ENCODE results near the gene E2F4. TPM values are rescaled to one million over a fixed set of nuclear protein-coding genes. Genes with fewer than 3 reads are reported as not detected.

E2F4 gene
- polyA plus RNA-seq, 6 donors from 2014 or later, result 54.0 to 75.9 (median 61.7) TPM

DNA sequence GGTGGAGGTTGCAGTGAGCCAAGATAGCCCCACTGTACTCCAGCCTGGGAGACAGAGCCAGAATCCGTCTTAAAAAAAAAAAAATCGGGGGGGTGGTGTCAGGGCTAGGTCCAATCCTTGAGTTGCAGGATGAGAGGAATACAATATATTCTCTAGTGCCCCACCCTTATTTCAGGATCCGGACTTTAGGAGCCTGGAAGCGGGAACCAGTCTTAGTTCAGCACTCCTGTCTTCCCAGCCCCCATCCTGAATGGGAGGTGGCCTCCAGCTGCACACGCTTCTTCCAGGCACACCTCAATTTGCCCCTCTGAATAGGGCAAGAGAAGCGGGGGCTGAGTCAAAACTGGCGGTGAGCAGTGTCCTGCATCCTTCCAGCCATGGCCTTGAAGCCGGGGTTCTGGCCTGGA, 53.7 kb downstream of the E2F4 start:
- ATAC-seq (ENCODE audit: low read depth in 2 of 2) (no peak), DNase-seq (no peak)
- H3K27me3 Mint-ChIP-seq, result peaks cover 0 to 15% (median 15%) of the 10 kb centered on the region in 3 donors
- no peaks in the 10 kb centered on the region for H3K36me3 Mint-ChIP-seq
- H3K9me3 Mint-ChIP-seq, result no peaks in the 10 kb centered on the region
- H3K4me1 Mint-ChIP-seq, result peaks cover 45 to 51% (median 47%) of the 10 kb centered on the region in 3 donors
- H3K27ac Mint-ChIP-seq, result no peak overlapping the region
- H3K4me3 Mint-ChIP-seq, result peak overlapping the region; percentile 73 to 99 (median 90)

DNA sequence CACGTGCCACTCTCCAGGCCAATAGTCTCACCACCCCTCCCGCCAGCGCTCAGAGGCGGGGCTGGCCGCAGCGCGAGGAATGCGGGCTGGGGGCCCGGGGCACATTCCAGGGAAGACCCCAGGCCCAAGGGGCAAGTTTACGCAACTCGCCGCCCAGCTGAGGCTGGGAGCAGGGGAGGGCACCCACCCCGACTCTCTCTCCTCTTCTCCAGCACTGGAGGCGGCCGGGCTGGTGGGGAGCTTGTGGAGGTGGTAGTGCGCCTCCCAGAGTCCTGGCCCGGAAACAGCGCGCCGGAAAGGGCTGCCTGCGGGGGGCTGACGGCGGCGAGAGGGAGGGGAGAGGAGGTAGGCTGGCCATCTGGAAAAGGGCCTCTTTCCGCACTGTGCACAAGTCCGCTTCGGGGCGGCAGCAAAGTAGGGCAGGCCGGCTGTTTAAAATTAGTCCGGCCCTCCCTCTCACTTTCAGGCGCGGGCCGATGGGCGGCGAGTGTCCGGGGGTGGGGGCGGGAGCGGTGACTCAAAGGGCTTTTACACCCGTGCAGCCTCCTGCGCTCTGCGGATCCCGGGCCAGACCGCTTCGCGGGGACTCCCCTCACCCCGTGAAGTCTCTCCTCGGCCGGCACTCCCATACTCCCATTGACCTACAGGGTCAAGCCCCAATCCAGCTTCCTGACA, 54.3 kb downstream of the E2F4 start:
- ATAC-seq (ENCODE audit: low read depth in 2 of 2) (no peak), DNase-seq (peak; percentile 29)
- Mint-ChIP-seq H3K9me3 (no peaks in the 10 kb centered on the region), H3K4me1 (peaks cover 45 to 50% (median 47%) of the 10 kb centered on the region in 3 donors), H3K27ac (peak overlapping the region in 1 of 6 donors; percentile 43), H3K27me3 (peaks cover 0 to 17% (median 15%) of the 10 kb centered on the region in 3 donors), H3K36me3 (no peaks in the 10 kb centered on the region), H3K4me3 (peak overlapping the region; percentile 87 to 99 (median 96))

DNA sequence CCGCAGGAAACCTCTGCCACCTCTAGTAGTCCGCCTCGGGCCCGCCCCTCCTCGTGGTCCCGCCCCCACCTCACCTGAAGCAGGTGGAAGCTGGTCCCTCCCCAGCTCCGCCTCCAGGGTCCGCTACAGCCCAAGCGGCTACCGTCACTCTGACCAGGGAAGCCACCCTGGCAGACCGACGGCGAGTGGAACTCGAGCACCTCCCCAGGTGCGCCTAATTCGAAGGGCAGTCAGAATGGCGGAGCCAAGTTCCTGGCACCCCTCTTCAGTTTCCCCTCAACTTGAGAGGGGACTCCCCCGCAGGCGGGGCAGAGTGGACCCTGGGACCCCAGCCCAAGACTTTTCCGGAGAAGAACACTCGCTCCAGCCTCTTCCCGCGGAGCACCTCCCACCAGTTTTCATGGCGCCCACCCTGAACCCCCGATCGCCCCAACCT, 54.8 kb downstream of the E2F4 start:
- Mint-ChIP-seq H3K4me3 (peak overlapping the region; percentile 87 to 99 (median 96)), H3K4me1 (peaks cover 44 to 47% (median 45%) of the 10 kb centered on the region in 3 donors), H3K9me3 (no peaks in the 10 kb centered on the region), H3K27me3 (peaks cover 0 to 20% (median 19%) of the 10 kb centered on the region in 3 donors), H3K27ac (peak overlapping the region in 3 of 6 donors; percentile 43 to 61 (median 54)), H3K36me3 (no peaks in the 10 kb centered on the region)
- DNase-seq, result no peak
- peak in 1 of 2 donors; percentile 1 for ATAC-seq (ENCODE audit: low read depth in 2 of 2)

DNA sequence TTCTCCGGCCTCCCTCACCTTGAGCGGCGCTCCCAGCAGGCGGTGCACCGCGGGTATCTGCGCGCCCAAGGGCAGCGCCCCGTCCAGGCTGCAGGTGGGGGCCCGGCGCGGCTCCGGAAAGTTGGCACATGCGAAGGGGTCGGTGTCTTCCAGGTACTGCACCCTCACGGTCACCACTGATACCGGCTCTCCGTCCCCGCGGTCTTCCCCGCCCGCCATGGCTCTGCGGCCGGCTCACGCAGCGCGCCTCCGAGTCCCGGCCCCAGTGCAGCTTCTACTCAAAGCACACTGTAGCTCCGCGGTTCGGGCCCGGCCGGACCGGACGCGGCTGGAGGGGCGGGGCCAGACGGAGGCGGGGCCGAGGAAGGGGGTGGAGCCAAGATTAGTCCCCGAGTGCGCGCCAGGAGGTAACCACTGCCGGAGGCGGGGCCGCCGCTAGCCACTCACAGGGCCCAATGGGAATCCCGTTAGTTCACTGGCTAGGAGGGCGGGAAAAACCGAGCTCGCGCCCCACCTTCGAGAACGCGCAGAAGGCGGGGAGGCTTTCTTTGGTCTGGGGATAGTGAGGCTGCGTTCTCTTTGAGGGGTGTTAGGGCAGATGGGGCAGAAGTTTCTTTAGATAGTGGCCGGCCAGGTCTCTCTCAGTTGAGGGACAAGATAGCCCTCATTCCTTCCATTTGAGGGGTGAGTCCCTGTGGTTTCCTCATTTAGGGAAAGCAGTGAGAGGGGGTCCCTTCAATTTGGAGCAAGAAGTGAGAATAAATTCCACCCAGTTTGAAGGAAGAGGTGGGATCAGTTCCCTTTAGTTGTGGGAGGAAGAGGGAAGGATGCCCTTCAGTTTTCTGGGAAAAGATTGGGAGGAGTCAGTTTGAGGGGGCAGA, 55.5 kb downstream of the E2F4 start, which contains the start of gene FHOD1:
FHOD1 (minus strand) TSS at position 290 of the 881 bp plus-strand sequence; CDS start at position 219, 71 bp downstream.
- DNase-seq (peak; percentile 98), ATAC-seq (ENCODE audit: low read depth in 2 of 2) (peak; percentile 74 to 78)
- Mint-ChIP-seq H3K36me3 (no peaks in the 10 kb centered on the region), H3K4me1 (peaks cover 44 to 47% (median 45%) of the 10 kb centered on the region in 3 donors), H3K4me3 (peak within 1 kb of the TSS; percentile 87 to 99 (median 96)), H3K27ac (peak within 1 kb of the TSS; percentile 63 to 98 (median 90)), H3K9me3 (no peaks in the 10 kb centered on the region), H3K27me3 (peaks cover 0 to 24% (median 23%) of the 10 kb centered on the region in 3 donors)

DNA sequence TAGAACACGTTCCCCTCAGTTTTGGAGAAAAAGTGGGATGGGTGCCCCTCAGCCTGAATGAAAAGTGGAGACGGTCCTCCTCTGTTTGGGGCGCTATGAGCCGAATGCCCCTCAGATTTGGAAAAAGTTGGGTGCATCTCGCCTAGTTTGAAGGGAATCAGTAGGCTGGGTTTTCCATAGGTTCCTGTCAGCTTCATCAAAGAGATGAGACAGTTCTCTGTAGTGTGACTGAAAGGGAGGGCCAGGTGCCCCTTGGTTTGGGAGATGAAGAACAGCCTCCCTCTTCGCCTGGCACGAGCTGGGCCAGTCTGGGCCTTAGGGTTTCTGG, 56.1 kb downstream of the E2F4 start:
- Mint-ChIP-seq H3K4me1 (peaks cover 44 to 45% (median 44%) of the 10 kb centered on the region in 3 donors), H3K9me3 (no peaks in the 10 kb centered on the region), H3K27me3 (peaks cover 0 to 29% (median 23%) of the 10 kb centered on the region in 3 donors), H3K4me3 (peak overlapping the region; percentile 87 to 99 (median 96)), H3K36me3 (no peaks in the 10 kb centered on the region), H3K27ac (peak overlapping the region in 5 of 6 donors; percentile 35 to 91 (median 74))
- ATAC-seq (ENCODE audit: low read depth in 2 of 2), result no peak
- no peak for DNase-seq

Other genes with a start within 250 kb of the E2F4 start
- under 1 TPM in 1 of 6 donors, not detected in 5; 0.66 TPM for gene CES3, start 230.9 kb upstream of the E2F4 start, polyA plus RNA-seq (ENCODE audit: low read depth in 6 of 6)
- gene CES4A, start 203.6 kb upstream of the E2F4 start, polyA plus RNA-seq (ENCODE audit: low read depth in 6 of 6), result 1 to 10 TPM in 4 of 6 donors, under 1 TPM in 2; 0.61 to 5.8 (median 1.4) TPM
- gene CBFB, start 163.0 kb upstream of the E2F4 start, polyA plus RNA-seq (ENCODE audit: low read depth in 6 of 6), result 10 to 100 TPM; 51.8 to 94.4 (median 70.5) TPM
- gene PHAF1, start 82.2 kb upstream of the E2F4 start, polyA plus RNA-seq (ENCODE audit: low read depth in 6 of 6), result 10 to 100 TPM in 2 of 6 donors, 1 to 10 TPM in 3, not detected in 1; 8.8 to 13.2 (median 10.0) TPM
- gene B3GNT9, start 41.2 kb upstream of the E2F4 start, polyA plus RNA-seq (ENCODE audit: low read depth in 6 of 6), result under 1 TPM in 4 of 6 donors, not detected in 2; 0.09 to 0.73 (median 0.36) TPM
- 10 to 100 TPM; 46.2 to 62.9 (median 54.4) TPM for gene TRADD, start 32.2 kb upstream of the E2F4 start, polyA plus RNA-seq (ENCODE audit: low read depth in 6 of 6)
- 1 to 10 TPM in 5 of 6 donors, not detected in 1; 1.0 to 2.0 (median 1.5) TPM for gene FBXL8, start 32.2 kb upstream of the E2F4 start, polyA plus RNA-seq (ENCODE audit: low read depth in 6 of 6)
- not detected for gene HSF4, start 27.4 kb upstream of the E2F4 start, polyA plus RNA-seq (ENCODE audit: low read depth in 6 of 6)
- under 1 TPM in 1 of 6 donors, not detected in 5; 0.27 TPM for gene NOL3, start 21.6 kb upstream of the E2F4 start, polyA plus RNA-seq (ENCODE audit: low read depth in 6 of 6)
- gene MATCAP1, start 8.2 kb upstream of the E2F4 start, polyA plus RNA-seq (ENCODE audit: low read depth in 6 of 6), result under 1 TPM in 4 of 6 donors, not detected in 2; 0.33 to 0.40 (median 0.40) TPM
- under 1 TPM in 3 of 6 donors, not detected in 3; 0.12 to 0.19 (median 0.15) TPM for gene EXOC3L1, start 2.0 kb upstream of the E2F4 start, polyA plus RNA-seq (ENCODE audit: low read depth in 6 of 6)
- under 1 TPM in 5 of 6 donors, not detected in 1; 0.14 to 0.48 (median 0.39) TPM for gene ELMO3, start 7.0 kb downstream of the E2F4 start, polyA plus RNA-seq (ENCODE audit: low read depth in 6 of 6)
- 10 to 100 TPM; 44.9 to 66.7 (median 55.0) TPM for gene TMEM208, start 35.0 kb downstream of the E2F4 start, polyA plus RNA-seq (ENCODE audit: low read depth in 6 of 6)
- gene FHOD1, start 55.3 kb downstream of the E2F4 start, polyA plus RNA-seq (ENCODE audit: low read depth in 6 of 6), result 1 to 10 TPM; 1.4 to 4.8 (median 2.3) TPM
- under 1 TPM in 4 of 6 donors, not detected in 2; 0.08 to 0.14 (median 0.10) TPM for gene SLC9A5, start 56.8 kb downstream of the E2F4 start, polyA plus RNA-seq (ENCODE audit: low read depth in 6 of 6)
- gene PLEKHG4, start 87.4 kb downstream of the E2F4 start, polyA plus RNA-seq (ENCODE audit: low read depth in 6 of 6), result 1 to 10 TPM in 1 of 6 donors, under 1 TPM in 4, not detected in 1; 0.13 to 6.0 (median 0.62) TPM
- gene KCTD19, start 134.6 kb downstream of the E2F4 start, polyA plus RNA-seq (ENCODE audit: low read depth in 6 of 6), result under 1 TPM in 1 of 6 donors, not detected in 5; 0.26 TPM
- gene LRRC36, start 134.7 kb downstream of the E2F4 start, polyA plus RNA-seq (ENCODE audit: low read depth in 6 of 6), result under 1 TPM in 1 of 6 donors, not detected in 5; 0.48 TPM
- gene TPPP3, start 201.3 kb downstream of the E2F4 start, polyA plus RNA-seq (ENCODE audit: low read depth in 6 of 6), result not detected
- gene ZDHHC1, start 224.3 kb downstream of the E2F4 start, polyA plus RNA-seq (ENCODE audit: low read depth in 6 of 6), result under 1 TPM in 3 of 6 donors, not detected in 3; 0.17 to 0.23 (median 0.21) TPM
- gene HSD11B2, start 239.0 kb downstream of the E2F4 start, polyA plus RNA-seq (ENCODE audit: low read depth in 6 of 6), result not detected

Measured in naive B cell (primary cell).